ENCODE data around the gene MRGPRE. TPM values are rescaled to one million over a fixed set of nuclear protein-coding genes. Genes with fewer than 3 reads are reported as not detected.
"Not testable (repeated sequence)": the region's sequence is repeated elsewhere in the genome, so short reads cannot be mapped to it uniquely, and the experiment has no call there.

The MRGPRE gene
- not detected in 2 replicates for polyA plus RNA-seq (2011; rRNA removed)
- not detected in 2 replicates for polyA minus RNA-seq (2011; rRNA and poly(A)+ RNA removed)

- ChIA-PET POLR2A (no interaction called here), CTCF (interaction anchor here (0.7 to 2.6 kb wide), 2 partner anchors 16 to 50 kb away, joined by 3 to 9 read pairs; no protein-coding TSS in a partner anchor)
- no peak for TF ChIP-seq CTCF (IDR thresholded peaks at IDR 0.05; ENCODE audit: insufficient read depth, low read depth, low read length)
- H3K27me3 ChIP-seq (ENCODE audit: control insufficient read depth, insufficient read depth, low read length) = peaks cover 30% of the 10 kb centered on the region
- no peak within 1 kb of the TSS for H3K4me3 ChIP-seq (ENCODE audit: low read depth, low read length)
- no peaks in the 10 kb centered on the region for H3K36me3 ChIP-seq (ENCODE audit: control insufficient read depth, insufficient read depth, low read length)
- no peak for DNase-seq (ENCODE audit: low read depth)
Observed at GRCh38 chr11:3231851-3232744, at the start of gene MRGPRE. TSS of gene MRGPRE (minus strand) at chr11:3232417. CDS start at chr11:3228799, 3,618 bp downstream.

GRCh38 chr11:3281146-3281545 is 48.9 kb upstream of the MRGPRE start:
- POLR2A ChIA-PET; H3K36me3 ChIP-seq (ENCODE audit: control insufficient read depth, insufficient read depth, low read length); DNase-seq (ENCODE audit: low read depth); H3K27me3 ChIP-seq (ENCODE audit: control insufficient read depth, insufficient read depth, low read length); H3K4me3 ChIP-seq (ENCODE audit: low read depth, low read length); CTCF ChIA-PET: not testable (repeated sequence)

- H3K4me3 ChIP-seq (ENCODE audit: low read depth, low read length); POLR2A ChIA-PET; DNase-seq (ENCODE audit: low read depth); H3K36me3 ChIP-seq (ENCODE audit: control insufficient read depth, insufficient read depth, low read length); CTCF ChIA-PET; H3K27me3 ChIP-seq (ENCODE audit: control insufficient read depth, insufficient read depth, low read length): not testable (repeated sequence)
Observed at GRCh38 chr11:3280662-3281061, 48.4 kb upstream of the MRGPRE start.

- H3K27me3 ChIP-seq (ENCODE audit: control insufficient read depth, insufficient read depth, low read length); H3K4me3 ChIP-seq (ENCODE audit: low read depth, low read length); CTCF ChIA-PET; POLR2A ChIA-PET; DNase-seq (ENCODE audit: low read depth); H3K36me3 ChIP-seq (ENCODE audit: control insufficient read depth, insufficient read depth, low read length): not testable (repeated sequence)
Observed at GRCh38 chr11:3278922-3279321, 46.7 kb upstream of the MRGPRE start.

- H3K4me3 ChIP-seq (ENCODE audit: low read depth, low read length); H3K27me3 ChIP-seq (ENCODE audit: control insufficient read depth, insufficient read depth, low read length); H3K36me3 ChIP-seq (ENCODE audit: control insufficient read depth, insufficient read depth, low read length); DNase-seq (ENCODE audit: low read depth); CTCF ChIA-PET; POLR2A ChIA-PET: not testable (repeated sequence)
Observed at GRCh38 chr11:3273629-3274028, 41.4 kb upstream of the MRGPRE start.

- CTCF ChIA-PET; DNase-seq (ENCODE audit: low read depth); H3K36me3 ChIP-seq (ENCODE audit: control insufficient read depth, insufficient read depth, low read length); POLR2A ChIA-PET; H3K4me3 ChIP-seq (ENCODE audit: low read depth, low read length); H3K27me3 ChIP-seq (ENCODE audit: control insufficient read depth, insufficient read depth, low read length): not testable (repeated sequence)
Observed at GRCh38 chr11:3262548-3262947, 30.3 kb upstream of the MRGPRE start.

GRCh38 chr11:3261831-3262230 is 29.6 kb upstream of the MRGPRE start:
- CTCF ChIA-PET; H3K4me3 ChIP-seq (ENCODE audit: low read depth, low read length); H3K36me3 ChIP-seq (ENCODE audit: control insufficient read depth, insufficient read depth, low read length); H3K27me3 ChIP-seq (ENCODE audit: control insufficient read depth, insufficient read depth, low read length); POLR2A ChIA-PET; DNase-seq (ENCODE audit: low read depth): not testable (repeated sequence)

GRCh38 chr11:3257509-3257908 is 25.3 kb upstream of the MRGPRE start:
- H3K36me3 ChIP-seq (ENCODE audit: control insufficient read depth, insufficient read depth, low read length); DNase-seq (ENCODE audit: low read depth); H3K27me3 ChIP-seq (ENCODE audit: control insufficient read depth, insufficient read depth, low read length); POLR2A ChIA-PET; CTCF ChIA-PET; H3K4me3 ChIP-seq (ENCODE audit: low read depth, low read length): not testable (repeated sequence)

- H3K4me3 ChIP-seq (ENCODE audit: low read depth, low read length); H3K36me3 ChIP-seq (ENCODE audit: control insufficient read depth, insufficient read depth, low read length); H3K27me3 ChIP-seq (ENCODE audit: control insufficient read depth, insufficient read depth, low read length); DNase-seq (ENCODE audit: low read depth); POLR2A ChIA-PET; CTCF ChIA-PET: not testable (repeated sequence)
Observed at GRCh38 chr11:3255241-3255640, 23.0 kb upstream of the MRGPRE start.

GRCh38 chr11:3254773-3255172 is 22.6 kb upstream of the MRGPRE start:
- H3K4me3 ChIP-seq (ENCODE audit: low read depth, low read length); POLR2A ChIA-PET; H3K27me3 ChIP-seq (ENCODE audit: control insufficient read depth, insufficient read depth, low read length); DNase-seq (ENCODE audit: low read depth); CTCF ChIA-PET; H3K36me3 ChIP-seq (ENCODE audit: control insufficient read depth, insufficient read depth, low read length): not testable (repeated sequence)
